ENCODE data around the gene CBARP.

DNA sequence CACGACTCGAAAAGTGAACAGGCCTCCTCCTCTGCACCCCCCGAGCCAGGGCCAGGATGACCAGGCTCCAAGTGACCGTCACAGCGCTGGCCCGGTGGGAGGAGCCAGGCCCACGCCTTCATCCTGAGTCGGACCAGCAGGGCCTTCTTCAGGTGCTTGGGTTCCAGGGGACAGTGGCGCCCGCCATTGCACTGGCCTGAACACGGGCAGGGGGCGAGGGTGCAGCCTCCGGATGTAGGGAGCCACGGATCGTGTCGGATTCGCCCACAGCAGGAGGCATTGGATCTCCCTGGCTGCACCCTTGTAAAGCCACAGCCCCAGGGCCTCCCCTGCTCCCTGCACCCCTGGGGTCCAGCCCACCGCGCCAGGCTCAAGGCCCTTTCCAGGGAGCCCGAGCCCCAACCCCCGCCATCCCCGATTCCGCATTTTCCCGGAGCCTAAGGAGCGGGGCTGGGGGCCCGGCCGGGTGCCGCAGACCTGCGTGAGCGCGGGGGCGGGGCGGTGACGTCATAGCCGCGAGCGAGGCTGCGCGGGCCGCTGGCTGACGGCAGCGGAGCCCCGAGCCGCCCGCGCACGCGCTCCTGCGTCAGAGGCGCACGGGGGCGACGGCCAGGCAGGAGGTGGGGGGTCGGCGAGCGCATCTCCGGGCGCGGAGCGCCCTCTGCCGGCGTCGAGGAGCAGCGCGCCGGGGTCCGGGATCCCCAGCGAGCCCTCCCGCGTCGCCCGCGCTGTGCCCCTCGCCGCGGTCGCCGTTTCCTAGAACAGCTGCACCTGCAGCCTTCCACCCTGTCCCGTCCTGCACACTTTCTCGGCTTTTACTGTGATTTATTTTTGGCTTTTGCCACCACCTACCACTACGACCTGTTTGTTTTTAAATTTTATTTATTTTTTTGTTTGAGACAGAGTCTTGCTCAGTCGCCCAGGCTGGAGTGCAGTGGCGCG, 2.3 kb upstream of the CBARP start:
- no peak for TF ChIP-seq FOXP1 (CRISPR knock-in tag; IDR thresholded peaks at IDR 0.05; ENCODE audit: borderline replicate concordance)
- TF ChIP-seq, protein P1, sequence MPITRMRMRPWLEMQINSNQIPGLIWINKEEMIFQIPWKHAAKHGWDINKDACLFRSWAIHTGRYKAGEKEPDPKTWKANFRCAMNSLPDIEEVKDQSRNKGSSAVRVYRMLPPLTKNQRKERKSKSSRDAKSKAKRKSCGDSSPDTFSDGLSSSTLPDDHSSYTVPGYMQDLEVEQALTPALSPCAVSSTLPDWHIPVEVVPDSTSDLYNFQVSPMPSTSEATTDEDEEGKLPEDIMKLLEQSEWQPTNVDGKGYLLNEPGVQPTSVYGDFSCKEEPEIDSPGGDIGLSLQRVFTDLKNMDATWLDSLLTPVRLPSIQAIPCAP (CRISPR knock-in tag; IDR thresholded peaks at IDR 0.05), result no peak
- TF ChIP-seq, protein P2, sequence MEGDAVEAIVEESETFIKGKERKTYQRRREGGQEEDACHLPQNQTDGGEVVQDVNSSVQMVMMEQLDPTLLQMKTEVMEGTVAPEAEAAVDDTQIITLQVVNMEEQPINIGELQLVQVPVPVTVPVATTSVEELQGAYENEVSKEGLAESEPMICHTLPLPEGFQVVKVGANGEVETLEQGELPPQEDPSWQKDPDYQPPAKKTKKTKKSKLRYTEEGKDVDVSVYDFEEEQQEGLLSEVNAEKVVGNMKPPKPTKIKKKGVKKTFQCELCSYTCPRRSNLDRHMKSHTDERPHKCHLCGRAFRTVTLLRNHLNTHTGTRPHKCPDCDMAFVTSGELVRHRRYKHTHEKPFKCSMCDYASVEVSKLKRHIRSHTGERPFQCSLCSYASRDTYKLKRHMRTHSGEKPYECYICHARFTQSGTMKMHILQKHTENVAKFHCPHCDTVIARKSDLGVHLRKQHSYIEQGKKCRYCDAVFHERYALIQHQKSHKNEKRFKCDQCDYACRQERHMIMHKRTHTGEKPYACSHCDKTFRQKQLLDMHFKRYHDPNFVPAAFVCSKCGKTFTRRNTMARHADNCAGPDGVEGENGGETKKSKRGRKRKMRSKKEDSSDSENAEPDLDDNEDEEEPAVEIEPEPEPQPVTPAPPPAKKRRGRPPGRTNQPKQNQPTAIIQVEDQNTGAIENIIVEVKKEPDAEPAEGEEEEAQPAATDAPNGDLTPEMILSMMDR (IDR thresholded peaks at IDR 0.05), result peak; percentile 94
- TF ChIP-seq, protein P3, sequence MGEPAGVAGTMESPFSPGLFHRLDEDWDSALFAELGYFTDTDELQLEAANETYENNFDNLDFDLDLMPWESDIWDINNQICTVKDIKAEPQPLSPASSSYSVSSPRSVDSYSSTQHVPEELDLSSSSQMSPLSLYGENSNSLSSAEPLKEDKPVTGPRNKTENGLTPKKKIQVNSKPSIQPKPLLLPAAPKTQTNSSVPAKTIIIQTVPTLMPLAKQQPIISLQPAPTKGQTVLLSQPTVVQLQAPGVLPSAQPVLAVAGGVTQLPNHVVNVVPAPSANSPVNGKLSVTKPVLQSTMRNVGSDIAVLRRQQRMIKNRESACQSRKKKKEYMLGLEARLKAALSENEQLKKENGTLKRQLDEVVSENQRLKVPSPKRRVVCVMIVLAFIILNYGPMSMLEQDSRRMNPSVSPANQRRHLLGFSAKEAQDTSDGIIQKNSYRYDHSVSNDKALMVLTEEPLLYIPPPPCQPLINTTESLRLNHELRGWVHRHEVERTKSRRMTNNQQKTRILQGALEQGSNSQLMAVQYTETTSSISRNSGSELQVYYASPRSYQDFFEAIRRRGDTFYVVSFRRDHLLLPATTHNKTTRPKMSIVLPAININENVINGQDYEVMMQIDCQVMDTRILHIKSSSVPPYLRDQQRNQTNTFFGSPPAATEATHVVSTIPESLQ (CRISPR knock-in tag; IDR thresholded peaks at IDR 0.05), result no peak
- TF ChIP-seq, protein P4, sequence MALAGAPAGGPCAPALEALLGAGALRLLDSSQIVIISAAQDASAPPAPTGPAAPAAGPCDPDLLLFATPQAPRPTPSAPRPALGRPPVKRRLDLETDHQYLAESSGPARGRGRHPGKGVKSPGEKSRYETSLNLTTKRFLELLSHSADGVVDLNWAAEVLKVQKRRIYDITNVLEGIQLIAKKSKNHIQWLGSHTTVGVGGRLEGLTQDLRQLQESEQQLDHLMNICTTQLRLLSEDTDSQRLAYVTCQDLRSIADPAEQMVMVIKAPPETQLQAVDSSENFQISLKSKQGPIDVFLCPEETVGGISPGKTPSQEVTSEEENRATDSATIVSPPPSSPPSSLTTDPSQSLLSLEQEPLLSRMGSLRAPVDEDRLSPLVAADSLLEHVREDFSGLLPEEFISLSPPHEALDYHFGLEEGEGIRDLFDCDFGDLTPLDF (CRISPR knock-in tag; IDR thresholded peaks at IDR 0.05), result no peak
- TF ChIP-seq, protein P5, sequence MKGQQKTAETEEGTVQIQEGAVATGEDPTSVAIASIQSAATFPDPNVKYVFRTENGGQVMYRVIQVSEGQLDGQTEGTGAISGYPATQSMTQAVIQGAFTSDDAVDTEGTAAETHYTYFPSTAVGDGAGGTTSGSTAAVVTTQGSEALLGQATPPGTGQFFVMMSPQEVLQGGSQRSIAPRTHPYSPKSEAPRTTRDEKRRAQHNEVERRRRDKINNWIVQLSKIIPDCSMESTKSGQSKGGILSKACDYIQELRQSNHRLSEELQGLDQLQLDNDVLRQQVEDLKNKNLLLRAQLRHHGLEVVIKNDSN (CRISPR knock-in tag; IDR thresholded peaks at IDR 0.05), result no peak
- TF ChIP-seq, protein P6, sequence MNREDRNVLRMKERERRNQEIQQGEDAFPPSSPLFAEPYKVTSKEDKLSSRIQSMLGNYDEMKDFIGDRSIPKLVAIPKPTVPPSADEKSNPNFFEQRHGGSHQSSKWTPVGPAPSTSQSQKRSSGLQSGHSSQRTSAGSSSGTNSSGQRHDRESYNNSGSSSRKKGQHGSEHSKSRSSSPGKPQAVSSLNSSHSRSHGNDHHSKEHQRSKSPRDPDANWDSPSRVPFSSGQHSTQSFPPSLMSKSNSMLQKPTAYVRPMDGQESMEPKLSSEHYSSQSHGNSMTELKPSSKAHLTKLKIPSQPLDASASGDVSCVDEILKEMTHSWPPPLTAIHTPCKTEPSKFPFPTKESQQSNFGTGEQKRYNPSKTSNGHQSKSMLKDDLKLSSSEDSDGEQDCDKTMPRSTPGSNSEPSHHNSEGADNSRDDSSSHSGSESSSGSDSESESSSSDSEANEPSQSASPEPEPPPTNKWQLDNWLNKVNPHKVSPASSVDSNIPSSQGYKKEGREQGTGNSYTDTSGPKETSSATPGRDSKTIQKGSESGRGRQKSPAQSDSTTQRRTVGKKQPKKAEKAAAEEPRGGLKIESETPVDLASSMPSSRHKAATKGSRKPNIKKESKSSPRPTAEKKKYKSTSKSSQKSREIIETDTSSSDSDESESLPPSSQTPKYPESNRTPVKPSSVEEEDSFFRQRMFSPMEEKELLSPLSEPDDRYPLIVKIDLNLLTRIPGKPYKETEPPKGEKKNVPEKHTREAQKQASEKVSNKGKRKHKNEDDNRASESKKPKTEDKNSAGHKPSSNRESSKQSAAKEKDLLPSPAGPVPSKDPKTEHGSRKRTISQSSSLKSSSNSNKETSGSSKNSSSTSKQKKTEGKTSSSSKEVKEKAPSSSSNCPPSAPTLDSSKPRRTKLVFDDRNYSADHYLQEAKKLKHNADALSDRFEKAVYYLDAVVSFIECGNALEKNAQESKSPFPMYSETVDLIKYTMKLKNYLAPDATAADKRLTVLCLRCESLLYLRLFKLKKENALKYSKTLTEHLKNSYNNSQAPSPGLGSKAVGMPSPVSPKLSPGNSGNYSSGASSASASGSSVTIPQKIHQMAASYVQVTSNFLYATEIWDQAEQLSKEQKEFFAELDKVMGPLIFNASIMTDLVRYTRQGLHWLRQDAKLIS (CRISPR knock-in tag; IDR thresholded peaks at IDR 0.05; ENCODE audit: borderline replicate concordance), result no peak
- TF ChIP-seq ESRRA (CRISPR knock-in tag; IDR thresholded peaks at IDR 0.05; ENCODE audit: borderline replicate concordance), result no peak
- no peak for TF ChIP-seq TP53 (CRISPR knock-in tag; IDR thresholded peaks at IDR 0.05)
- 0 out of 2 replicates have a peak, but pooled peaks have one; percentile 26 for TF ChIP-seq RELA (CRISPR knock-in tag; IDR thresholded peaks at IDR 0.05; ENCODE audit: borderline replicate concordance)
- no peak for TF ChIP-seq SMAD4 (CRISPR knock-in tag; IDR thresholded peaks at IDR 0.05)
- TF ChIP-seq, protein P7, sequence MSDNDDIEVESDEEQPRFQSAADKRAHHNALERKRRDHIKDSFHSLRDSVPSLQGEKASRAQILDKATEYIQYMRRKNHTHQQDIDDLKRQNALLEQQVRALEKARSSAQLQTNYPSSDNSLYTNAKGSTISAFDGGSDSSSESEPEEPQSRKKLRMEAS (CRISPR knock-in tag; IDR thresholded peaks at IDR 0.05), result no peak
- no peak for TF ChIP-seq OVOL2 (CRISPR knock-in tag; IDR thresholded peaks at IDR 0.05; ENCODE audit: borderline replicate concordance)
- no peak for TF ChIP-seq TEAD4 (CRISPR knock-in tag; IDR thresholded peaks at IDR 0.05)
